Left forelimb (tissue), 1 donor: ENCODE measurements around the gene PLCH1.

Experiments
- DNase-seq: peaks from one replicate; pipeline ENCODE4 v3.0.0-alpha.2; 2018; ENCODE audit warnings: low spot score

Gene PLCH1

DNA sequence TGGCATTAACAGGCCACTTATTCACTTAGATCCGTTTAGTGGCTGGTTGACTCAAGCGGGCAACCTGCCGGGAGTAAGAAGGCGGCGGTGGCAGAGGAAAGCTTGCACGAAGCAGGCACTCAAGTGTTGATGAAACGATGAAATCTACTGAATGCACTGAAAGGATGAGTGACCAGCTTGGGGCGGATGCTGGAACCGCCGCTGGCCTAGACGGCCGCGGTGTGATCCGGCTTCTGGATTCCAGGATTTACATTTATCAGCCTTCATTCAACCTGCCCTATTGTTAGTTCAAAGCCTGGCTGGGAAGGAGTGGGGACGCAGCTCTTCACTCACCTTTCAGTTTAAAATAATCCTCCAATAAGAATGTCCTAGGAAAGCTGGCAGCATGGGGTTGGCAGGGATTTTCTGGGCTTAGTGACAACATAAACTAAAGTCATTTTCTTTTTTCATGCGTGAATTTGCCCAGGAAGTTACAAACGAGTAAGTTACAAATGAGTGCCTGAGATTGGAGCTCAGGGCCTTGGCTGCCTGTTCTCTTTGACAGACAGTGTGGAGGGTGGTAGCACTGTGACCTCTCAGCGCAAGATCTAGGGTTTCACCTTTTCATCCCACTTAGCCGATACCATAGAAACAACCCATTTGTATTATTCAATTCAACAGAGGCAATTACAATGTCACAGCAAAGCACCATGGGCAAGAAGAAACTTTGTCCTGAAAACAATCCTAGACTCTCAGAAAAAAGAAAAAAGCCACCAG is 1.1 kb upstream of the PLCH1 start:
- DNase-seq: no peak

DNA sequence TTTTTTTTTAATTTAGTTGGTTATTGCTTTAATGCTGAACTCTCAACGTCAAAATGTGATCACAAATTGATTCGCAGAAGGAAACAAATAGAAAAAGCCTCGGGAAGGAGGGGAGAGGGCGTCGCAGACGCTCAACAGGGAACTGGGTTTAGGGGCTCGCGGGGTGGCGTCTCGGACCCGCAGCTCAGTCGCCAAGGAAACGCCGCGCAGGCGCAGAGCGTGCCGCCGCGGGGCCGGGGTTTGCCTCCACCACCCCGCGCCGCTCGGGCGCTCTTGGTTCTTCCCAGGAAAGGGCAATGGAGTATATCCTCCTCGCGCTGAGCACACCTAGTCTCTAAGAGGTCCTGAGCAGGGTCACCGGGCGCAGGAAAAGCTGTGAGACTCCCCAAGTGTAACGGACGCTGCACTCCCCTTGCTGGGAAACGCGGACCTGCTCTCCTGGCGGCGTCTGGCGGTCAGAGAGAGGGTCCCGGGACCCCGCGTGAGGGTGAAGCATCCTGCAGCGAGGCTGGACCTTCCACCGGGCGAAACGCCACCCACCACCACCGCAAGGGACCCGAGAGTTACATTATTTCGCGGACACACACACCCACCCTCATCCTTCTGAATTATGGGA is 753 bp downstream of the PLCH1 start:
- peak; percentile 67 for DNase-seq

DNA sequence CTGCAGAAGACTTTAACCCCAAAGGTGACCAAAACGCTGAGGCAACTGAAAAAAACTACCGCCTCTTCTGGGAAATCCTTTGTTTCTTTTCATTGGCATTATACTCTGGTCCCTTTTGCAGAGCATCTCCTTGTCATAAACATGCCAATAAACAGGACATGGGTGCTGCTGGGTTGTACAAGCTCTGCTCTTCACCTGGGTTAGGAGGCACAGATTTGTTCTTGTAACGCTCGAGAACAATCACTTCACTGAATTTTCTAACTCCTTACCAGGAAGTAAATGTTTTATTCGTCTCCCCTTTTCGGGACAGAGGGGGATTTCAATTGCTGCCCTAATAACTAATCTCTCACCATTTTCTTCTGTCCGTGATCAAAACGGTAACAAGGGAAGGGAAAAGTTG is 1.3 kb downstream of the PLCH1 start:
- no peak for DNase-seq

DNA sequence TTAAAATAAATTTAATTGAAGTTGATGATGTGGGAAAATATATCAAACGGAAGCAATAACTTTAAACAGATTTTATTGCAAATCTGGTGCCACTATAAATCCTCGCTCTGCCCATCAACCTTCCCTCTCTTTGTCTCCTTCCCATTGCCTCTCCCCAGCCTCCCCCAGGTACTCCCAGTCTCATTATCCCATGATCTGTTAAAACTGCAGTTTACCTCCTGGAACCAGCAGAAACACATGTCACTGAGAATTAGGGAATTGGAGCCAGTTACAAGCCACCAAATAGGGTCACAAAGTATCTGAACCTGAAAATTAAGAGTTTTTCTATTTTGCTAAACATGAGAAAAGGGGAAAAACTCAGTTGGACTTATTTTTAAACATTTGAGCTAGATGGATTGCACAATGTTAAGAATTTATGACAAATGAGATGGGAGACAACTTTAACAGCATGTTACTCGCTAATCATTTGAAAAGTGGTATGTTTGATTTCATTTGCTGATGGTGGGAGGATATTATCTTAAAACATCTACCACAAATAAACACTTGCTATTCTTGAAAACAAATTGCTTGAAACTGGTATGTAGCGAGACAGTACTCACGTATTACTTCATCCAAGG is 2.4 kb downstream of the PLCH1 start:
- DNase-seq: no peak

DNA sequence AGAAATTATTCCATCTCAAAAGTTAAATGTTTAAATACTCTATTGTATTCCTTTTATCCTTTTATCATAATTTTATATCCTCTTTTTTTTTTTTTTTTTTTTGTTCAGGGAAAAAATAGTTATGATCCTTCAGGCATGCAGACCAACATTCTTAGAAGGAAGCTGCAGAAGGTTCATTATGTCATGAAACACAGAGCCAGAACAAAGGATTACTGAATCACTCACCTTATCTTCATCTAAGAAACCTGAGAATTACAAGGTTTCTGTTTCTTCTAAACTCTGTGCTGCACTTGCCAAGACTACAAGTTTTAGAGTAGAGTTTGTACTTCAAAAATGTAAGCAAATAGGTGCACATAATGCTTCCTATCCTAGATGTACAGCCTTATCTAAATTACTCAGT is 3.3 kb downstream of the PLCH1 start:
- no peak for DNase-seq

DNA sequence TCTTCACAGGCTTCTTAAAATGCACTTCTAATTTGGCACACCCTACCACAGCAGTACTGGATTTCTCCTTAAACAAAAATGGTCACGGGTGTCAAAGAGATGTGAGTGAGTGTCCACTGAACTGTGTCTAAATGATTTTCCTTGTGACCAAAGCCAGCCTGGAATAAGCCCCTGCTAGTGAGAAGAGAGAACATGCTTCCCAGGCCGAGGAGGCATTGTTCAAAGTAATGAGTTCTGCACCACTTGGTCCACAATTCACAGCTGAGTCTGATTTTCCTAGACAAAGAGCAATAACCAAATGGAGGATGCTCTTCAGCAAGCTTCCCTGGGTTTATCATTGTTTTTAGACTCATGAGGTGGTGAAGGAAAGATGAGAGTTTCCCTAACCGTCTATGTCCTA is 3.8 kb downstream of the PLCH1 start:
- no peak for DNase-seq

DNA sequence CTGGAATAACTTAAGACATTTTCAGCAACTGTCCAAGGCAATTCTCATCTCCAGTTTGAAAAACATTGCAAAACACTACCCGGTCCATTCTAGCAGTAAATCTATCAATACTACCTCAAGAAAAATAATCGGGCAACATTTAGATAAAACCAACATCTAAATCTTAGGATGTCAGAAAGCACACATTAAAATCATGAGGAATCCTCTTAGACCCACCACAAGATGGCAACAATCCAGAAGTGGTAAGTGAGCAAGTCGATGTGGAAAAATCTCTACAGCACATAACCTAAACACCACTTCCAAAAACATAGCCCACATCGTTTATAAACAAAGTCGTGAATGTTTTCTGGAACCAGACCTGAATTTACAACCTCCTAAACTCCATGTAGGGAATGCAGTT is 5.7 kb downstream of the PLCH1 start:
- DNase-seq: no peak

DNA sequence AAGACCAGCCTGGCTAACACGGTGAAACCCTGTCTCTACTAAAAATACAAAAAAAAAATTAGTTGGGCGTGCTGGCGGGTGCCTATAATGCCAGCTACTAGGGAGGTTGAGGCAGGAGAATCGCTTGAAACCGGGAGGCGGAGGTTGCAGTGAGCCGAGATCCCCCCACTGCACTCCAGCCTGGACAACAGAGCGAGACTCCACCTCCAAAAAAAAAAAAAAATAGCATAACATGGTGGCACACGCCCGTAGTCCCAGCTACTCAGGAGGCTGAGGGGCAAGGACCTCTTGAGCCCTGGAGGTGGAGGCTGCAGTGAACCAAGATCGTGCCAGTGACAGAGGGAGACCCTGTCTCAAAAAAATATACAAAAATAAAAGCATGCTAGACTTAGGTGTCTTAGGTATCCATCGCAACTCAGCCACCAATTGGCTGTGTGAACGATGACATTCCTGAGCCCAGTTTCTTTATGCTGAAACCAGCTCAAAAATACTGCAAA is 6.2 kb downstream of the PLCH1 start:
- no peak for DNase-seq

DNA sequence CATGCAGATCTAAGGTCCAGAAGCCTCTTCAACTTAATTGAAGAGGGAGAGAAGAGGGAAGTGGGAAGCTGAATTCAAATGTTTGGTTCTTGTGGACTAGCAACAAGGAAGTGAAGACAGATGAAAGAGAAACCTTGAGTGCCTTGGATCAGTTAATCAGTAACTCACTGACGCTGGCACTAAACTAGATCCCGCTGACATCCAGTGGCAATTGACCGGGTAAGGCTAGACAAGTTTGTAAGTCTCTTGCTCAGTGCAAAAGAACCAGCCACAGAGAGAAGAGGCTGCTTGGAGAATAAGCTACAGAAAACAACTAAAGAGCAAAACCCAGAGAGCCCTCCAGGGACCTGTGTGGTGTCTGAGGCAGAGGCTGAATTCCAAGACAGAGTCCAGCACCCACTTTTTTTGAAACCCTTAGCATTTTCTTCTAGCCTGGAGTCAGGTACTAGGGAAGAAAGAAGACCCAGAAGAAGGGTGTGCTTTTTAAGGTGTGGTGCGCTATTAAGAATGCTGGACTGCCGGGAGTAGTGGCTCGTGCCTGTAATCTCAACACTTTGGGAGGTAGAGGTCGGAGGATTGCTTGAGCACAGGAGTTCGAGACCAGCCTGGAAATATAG is 6.9 kb downstream of the PLCH1 start:
- no peak for DNase-seq

DNA sequence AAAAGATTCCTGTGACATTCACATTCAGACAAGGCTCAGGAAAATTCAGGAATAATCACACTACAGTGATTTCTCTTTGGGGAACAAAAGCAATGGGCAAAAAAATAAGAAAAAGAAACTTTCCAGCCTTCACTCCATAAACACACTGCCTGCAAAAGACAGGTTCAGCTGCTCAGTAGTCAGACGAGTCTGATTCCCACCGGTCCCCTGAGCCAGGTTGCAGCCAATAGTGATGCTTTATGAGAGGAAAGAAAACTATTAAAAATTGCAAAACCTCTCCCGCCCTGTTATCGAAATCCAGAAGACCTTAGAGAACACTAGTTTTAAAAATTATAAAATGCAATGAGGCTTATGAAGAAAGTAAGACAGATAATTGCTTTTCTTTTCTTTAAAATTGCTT is 8.5 kb downstream of the PLCH1 start:
- no peak for DNase-seq

DNA sequence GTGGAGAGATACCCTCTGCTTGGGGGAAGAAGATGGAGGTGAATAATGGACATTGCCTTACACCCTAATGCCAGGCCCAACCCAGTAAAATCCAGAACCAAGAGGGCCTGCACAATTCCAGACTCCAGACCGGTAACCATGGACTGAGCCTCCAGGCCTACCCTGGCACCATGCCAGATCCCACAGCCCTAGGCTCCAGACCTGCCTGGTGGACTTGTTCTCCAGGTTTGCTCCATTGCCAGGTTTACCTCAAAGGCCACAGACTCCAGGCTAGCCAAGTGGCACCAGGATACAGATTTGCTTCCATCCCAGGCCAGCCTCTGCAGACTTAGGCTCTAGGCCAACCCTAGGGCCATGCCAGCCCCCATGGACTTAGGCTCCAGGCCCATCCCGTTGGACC is 14.0 kb downstream of the PLCH1 start:
- DNase-seq: no peak

DNA sequence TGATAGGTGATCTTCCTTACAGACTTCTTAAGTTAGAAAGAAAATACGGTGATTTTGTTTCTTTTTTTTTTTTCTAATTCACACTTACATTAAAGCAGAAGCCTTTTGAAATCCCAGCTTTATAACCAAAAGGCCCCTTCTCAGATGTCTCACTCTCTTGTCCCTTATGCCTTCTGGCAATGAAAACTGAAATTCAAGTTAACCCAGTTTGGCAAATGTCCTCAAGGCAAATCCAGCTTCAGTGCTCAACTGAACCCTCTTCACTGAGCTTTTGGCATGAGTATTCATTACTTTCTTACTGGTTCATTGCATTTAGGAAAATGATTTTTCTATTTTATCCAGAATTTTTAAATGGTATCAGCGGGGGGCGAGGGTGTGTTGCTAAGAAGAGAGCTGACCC is 17.0 kb downstream of the PLCH1 start:
- DNase-seq: no peak

DNA sequence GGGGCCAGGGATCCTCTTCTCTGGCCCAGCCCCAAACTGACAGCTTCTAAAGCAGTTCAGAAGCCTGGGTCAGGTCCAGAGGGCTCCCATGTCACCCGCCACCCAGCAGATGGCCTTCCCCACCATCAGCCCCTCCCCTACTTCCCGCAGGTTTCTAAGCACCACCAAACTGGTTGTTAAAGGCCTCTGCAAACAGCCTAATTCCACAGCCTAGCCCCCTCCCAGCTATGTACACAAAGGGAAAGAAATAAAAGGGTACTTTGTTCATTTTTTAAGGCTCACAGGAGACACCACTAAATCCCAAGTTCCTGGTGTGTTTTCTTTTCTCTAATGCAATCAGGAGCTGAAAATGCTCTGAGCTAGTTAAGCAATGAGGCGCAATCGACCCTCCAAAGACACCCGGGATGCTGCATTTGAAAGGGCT is 30.6 kb downstream of the PLCH1 start:
- DNase-seq: no peak

DNA sequence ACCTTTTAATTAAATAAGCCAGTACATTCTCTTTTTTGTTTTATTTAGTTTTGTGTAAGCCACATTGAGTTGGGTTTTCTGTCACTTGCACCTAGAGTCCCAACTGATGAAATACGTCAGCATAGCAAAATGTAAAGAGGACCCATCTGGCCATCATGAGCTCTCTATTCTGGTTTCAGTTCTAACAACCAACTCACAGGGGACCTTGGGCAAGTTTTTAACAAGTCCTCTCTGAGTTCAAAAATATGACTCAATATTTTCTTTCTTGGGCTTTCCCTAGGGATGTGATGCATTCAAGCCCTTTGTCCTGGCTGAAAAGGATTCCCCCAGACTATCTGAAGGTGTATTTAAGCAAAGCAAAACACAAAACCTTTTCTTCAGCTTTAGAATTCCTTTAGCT is 32.9 kb downstream of the PLCH1 start:
- DNase-seq: no peak

DNA sequence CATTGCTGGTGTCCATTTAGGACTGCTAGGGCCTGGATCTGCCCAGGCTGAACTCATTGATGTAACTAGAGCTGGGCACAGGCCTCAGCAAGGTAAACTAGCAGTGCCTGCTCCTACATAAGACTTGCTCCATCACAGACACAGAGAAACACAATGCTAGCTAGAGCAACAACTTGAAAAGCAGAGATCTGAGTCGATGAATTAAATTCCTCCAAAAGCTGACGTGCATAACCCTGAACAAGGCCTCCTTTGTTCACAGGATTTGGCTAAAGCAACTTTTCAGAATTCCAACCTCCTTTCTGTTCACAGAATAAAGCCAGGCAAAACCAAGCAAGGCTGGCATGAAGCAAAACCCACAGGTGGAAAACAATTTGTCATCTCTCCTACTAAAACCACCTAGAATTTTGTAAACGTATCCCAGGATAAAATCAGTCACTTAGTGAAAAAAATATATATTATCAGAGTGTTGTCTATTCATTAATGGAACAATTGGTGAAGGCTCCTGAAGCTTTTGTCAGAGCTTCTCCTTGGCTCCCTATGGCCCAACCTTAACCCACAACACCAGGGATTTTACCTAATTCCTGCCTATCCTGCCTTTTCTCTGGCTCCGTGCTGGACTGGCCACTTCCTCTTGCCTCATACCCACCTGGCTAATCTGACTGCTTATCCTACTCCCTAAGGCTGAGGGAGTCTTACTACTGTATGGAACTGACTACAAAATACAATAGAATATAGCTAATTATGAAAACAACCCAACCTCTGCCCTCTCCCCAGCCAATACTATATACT is 39.9 kb downstream of the PLCH1 start:
- DNase-seq: no peak

DNA sequence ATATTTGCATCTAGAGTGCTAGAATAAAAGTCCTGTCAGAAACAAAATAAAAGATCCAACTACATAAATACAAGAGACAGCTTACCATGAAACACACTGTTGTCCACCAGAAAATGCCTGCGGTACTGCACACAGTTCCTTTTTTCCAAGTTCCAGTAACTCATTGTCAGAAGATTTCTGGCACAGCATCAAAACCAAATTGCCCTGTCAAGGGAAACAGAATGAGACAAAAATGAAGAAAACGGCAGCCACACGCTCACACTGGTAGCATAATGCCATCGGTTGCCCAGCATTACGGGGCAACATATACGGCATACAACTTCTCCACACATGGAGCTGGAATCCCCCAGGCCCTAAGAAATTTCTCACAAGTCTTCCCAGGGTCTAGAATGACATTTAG is 40.8 kb downstream of the PLCH1 start:
- no peak for DNase-seq

DNA sequence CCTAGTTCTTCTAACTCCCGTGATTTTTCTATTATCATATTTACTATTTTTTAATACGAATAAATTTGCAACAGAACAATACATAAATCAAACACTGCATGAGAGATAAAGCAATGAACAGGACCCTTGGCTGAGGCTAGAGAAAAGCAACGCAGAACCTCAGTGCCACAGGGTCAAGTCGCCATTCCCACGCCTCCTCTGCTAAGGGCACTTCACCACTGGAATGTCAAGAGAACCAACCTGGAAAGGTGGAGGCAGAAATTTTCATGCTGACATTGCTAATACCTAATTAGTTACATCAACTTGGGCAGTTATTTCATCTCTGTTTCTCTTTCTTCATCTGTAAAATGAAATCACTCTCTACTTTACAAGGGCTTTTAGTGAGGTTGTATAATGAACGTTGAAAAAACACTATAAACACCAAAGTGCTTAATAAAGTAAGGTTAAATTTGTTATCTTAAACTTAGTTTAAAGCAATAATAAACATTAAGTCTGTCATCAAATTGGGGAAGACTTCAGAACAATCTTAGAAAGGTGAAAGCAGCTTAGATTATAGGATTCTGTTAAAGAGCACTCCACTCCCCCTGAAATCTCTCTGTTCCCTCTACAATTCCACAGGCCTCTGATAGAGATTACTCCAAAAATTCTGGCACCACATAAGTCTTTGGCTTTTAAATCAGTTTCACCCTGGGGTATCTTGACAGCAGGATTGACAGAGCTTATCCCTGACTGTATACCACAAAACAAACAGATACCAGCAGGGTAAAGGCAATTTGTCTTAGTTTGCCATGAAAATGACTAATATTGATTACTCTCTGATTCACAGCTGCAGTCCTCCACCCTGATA is 41.9 kb downstream of the PLCH1 start:
- DNase-seq: no peak

DNA sequence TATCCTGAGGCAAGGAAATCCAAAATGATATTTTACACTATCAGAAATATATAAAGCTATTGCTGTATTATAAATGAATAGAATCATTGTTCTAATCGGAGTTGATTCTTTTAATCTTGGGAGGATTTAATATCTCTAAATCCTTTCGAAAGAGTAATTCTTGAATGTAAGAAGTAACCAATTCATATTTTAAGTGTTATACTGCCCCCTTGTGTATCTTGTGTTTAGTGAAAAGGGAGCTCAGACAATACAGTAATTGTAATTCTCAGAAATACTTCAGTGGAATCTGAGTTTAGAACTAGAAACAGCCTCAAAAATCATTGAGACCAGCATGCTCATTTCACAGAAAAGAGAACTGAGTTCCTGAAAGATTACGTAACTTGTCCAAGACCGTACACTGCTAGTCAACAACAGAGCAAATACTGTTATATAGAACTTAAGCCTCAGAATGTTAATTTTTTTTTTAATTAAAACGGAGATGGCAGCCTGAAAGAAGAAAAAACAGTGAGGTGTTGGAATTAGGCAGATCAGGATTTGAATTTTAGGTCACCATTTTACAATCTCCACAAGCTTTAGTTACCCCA is 42.9 kb downstream of the PLCH1 start:
- DNase-seq: no peak

DNA sequence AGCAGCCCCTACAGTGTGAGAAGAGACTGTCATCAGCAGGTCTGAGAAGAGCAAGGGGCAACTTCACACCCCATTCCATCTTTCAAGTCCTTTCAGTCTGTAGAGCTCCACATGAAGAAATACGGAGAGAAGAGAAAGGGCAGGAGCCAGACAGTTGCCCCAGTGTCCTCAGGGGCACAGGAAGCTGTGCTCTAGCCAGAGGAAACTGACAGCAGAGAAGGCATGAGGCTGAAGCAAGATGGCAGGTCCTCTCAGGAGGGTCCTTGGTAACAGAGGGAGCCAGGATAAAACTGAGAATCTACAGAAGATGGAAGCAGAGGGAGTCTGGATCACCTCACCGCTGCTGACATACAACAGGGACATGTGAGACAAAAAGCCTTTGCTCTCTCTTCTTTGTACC is 47.3 kb downstream of the PLCH1 start:
- DNase-seq: no peak

DNA sequence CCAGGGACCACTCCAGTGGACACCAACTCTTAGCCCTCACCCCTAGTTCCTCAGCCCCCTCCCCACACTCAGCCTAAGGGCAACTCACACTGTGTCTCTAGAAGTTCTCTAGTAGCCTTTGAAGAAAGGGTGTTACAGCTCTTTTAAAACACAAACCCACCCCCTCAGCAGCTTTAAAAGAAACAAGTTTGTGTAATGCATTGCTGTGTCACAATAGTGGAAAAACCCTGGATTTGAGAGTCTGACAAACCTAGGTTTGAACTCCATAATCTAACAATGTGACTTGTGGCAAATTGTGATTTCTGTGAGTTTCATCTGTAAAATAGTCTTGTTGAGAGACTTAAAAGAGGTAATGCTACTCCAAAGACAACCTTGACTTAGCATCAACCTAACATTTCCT is 54.0 kb downstream of the PLCH1 start:
- no peak for DNase-seq

DNA sequence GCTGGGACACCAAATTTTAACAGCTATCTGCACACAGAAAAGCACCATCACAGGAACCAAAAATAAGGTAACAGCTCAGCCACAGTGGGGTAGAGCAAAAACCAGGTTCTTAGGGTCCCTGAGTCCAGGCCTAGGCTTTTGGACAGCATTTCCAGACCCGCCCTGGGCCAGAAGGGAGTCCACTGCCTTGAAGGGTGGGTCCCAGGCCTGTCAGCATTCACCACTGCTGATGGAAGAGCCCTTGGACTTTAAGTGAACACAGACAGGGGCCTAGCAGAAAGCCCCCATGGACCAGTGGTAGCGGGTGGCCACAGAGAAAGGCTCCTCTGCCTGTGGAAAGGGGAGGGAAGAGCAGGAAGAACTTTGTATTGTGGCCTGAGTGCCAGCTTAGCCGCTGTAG is 56.4 kb downstream of the PLCH1 start:
- no peak for DNase-seq
